SIG-M5 treated with dmso at 0.1 percent for 504 hours (cell line): ENCODE data around the gene SWI5.
"Not testable (repeated sequence)": the region's sequence is repeated elsewhere in the genome, so short reads cannot be mapped to it uniquely, and the experiment has no call there.

Experiments used
- DNase-seq: peaks from one replicate; lab custom pipeline; 2025; ENCODE audit not compliant: unreplicated experiment; lab: John Stamatoyannopoulos, UW

Gene SWI5

DNA sequence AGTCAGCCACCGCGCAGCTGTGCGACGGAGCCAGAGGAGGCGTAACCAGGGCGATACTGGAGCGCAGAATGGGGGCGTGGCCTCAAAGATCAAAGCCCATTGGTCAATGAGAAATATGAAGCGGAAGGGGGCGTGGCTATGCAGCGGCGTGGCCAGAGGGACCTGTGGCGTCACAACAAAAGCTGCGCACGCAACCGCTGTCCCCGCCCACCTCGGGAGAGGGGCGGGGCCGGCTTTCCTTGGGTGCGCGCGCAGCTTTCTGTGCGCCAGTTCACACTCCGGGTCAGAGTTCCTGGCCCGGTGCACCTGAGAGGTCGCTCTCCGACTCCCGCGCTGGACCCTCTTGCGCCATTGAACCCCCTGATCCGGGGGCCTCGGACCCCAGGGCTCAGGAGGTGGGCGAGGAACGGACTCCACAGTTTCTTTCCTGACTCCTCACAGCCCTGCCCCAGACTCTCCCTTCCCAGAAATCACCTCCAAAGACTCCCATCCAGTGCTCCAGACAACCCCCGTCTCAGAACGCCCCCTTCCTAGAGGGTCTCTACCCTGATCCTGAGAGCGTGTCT is at the start of gene SWI5:
Gene SWI5 (plus strand): TSS at position 269 of the 566 bp plus-strand sequence.
- peak; percentile 98 for DNase-seq

DNA sequence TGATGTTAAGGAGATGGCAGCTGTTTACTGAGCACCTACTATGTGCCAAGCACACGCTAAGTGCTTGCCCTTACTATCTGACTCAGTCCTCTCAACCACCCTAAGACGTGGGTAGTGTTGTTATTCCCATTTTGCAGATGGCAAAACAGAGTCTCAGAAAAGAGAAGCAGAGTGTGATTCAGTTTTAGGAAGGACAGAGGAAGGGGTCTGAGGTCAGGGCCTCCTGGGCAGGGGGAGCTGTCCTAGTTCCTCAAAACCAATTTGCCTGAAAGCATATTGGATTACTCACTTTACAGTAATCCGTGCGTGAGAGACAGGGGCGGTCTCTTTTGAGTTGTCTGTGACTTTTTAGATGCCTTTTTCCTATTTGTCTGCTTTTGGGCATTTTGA is 49.7 kb upstream of the SWI5 start:
- DNase-seq = peak; percentile 44

DNA sequence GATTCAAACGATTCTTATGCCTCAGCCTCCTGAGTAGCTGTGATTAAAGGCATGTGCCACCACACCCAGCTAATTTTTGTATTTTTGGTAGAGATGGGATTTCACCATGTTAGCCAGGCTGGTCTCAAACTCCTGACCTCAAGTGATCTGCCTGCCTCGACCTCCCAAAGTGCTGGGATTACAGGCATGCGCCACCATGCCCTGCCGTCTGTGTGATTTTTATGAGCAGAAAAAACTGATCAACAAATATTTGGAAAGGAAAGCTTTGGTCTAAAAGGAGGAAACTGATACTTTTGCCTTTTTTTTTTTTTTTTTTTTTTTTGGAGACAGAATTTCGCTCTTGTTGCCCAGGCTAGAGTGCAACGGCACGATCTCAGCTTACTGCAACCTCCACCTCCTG is 45.2 kb upstream of the SWI5 start:
- not testable (repeated sequence) for DNase-seq

GRCh38 chr9:128231638-128232527 is 44.2 kb upstream of the SWI5 start:
- DNase-seq = no peak

GRCh38 chr9:128232528-128233428 is 43.3 kb upstream of the SWI5 start:
- DNase-seq = no peak

- no peak for DNase-seq
Measured at GRCh38 chr9:128233817-128234406, 42.2 kb upstream of the SWI5 start.

DNA sequence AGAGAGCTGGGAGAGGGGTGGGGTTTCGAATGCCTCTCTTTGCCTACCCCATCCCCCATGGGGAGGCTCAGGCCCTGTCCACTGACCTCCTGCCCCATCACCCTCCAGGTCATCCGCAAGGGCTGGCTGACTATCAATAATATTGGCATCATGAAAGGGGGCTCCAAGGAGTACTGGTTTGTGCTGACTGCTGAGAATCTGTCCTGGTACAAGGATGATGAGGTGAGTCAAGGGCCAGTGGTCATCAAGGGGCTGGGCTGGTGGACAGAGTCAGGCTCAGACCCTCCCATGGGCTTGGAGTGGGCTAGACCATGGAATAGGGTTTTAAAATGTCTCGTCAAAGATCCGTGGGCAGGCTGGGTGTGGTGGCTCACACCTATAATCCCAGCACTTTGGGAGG is 34.0 kb upstream of the SWI5 start:
- DNase-seq = no peak

DNA sequence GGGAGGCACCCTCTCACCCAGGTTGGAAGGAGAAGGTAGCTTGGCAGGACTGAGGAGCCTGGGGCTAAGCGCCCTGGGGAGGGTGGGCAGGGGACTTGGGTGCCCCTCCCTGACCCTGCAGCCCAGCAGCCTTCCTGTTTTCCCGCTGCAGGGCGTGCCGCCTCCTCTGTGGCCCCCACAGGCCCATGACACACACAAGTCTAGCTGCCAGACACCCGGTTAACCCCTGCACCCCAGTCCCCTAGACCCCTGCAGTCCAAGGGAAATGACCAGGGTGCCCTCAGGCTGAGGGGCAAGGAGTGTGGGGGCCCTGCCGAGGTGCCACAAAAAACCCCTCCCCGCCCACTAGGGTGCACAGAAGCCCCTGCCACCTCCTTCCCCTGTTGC is 33.3 kb upstream of the SWI5 start:
- DNase-seq = no peak

- DNase-seq = no peak
Measured at GRCh38 chr9:128243215-128244018, 32.7 kb upstream of the SWI5 start.

DNA sequence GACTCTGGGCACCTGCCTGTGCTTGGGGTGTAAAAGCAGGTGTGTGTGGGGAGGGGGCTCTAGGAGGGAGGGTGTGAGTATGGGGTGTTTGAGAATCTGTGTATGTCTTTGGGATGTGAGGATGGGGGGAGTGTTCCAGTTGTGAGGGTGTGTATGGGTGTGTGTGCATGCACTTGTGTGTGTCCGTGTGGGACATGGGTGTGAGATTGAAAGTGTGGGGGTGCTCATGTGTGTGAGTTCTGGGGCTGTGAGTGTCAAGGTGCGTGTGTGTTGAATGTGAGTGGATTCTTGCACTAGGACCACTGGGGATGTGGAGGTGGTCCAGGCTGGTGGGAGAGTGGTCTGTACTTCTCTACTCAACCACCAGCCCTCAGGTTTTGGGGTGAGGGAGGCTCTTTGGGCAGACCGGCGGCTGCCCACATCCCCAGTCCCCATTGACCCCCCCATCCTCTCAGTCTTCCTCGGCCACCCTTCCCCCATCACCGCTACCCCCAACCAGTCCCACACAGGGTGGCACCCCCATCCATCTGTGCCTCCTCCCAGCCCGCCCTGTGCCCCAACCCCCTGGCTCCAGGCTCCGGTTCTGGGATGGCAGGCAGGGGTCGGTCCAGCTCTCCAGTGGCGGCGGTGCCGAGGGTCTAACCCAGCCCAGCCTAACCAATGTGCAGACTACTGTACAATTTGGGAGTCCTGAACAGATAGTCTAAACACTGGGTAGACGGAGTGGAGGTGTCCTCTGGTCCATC is 31.8 kb upstream of the SWI5 start:
- no peak for DNase-seq

DNA sequence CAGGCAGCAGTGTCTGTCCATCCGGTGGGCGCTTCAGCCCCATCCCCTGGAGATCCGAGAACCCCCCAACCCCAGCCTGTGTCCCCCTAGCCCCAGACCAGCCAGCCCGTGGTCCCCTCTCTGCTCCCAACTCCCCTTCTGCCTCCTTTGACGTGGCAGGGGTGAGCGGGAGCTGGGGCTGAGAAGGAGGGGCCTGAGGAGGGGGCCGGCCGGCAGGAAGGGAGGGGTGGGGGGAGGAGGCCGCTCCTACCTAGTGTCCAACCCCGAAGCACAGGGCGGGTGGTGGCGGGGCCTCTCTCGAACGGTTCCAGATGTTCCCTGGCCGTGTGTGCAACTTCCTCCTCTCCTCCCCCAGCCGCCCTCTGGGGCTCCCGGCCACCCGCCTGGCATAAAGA is 31.2 kb upstream of the SWI5 start:
- DNase-seq = peak; percentile 77

DNA sequence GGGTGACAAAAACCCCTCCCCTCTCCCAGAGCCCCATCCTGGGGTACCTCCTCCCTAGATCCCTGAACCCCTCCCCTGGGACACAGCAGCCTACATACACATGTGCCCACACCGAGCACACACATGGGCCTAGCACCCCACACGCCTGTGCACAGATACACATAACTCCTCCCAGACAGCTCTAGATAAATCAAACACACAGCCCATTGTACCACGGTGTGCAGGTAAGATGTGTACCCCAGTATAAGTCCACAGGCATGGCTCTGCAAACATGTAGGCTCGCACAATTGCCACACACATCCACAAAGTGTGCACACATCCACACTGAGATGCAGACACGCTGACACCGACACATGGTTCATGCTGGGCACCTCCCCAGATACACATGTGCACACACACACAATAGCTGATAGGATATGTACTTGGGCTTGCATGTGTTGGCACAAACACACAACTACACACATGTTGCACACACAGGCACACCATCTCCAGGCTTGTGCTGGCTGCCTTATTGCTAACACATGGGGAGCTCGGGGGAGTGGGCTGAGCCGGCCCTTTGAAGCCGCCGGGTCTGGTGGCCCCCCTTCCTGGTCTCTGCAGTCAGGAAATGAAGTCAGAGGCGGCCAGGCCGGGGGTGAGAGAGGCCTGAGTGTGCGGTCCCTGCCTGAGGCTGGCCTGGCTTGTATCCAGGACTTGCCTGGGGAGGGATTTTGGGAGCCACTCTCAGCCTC is 30.5 kb upstream of the SWI5 start:
- no peak for DNase-seq

GRCh38 chr9:128246471-128246870 is 29.6 kb upstream of the SWI5 start:
- no peak for DNase-seq

- no peak for DNase-seq
Measured at GRCh38 chr9:128247226-128247803, 28.8 kb upstream of the SWI5 start.

DNA sequence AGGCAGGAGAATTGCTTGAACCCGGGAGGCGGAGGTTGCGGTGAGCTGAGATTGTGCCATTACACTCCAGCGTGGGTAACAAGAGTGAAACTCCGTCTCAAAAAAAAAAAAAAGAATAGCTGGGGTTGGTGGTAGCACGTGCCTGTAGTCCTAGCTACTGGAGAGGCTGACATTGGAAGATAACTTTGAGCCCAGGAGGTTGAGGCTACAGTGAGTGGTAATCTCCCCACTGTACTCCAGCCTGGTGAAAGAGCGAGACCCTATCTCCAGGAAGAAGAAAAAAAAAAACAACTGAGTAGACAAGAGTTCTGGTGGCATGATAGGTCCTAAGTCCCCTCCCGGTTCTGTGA is 26.5 kb upstream of the SWI5 start:
- no peak for DNase-seq

DNA sequence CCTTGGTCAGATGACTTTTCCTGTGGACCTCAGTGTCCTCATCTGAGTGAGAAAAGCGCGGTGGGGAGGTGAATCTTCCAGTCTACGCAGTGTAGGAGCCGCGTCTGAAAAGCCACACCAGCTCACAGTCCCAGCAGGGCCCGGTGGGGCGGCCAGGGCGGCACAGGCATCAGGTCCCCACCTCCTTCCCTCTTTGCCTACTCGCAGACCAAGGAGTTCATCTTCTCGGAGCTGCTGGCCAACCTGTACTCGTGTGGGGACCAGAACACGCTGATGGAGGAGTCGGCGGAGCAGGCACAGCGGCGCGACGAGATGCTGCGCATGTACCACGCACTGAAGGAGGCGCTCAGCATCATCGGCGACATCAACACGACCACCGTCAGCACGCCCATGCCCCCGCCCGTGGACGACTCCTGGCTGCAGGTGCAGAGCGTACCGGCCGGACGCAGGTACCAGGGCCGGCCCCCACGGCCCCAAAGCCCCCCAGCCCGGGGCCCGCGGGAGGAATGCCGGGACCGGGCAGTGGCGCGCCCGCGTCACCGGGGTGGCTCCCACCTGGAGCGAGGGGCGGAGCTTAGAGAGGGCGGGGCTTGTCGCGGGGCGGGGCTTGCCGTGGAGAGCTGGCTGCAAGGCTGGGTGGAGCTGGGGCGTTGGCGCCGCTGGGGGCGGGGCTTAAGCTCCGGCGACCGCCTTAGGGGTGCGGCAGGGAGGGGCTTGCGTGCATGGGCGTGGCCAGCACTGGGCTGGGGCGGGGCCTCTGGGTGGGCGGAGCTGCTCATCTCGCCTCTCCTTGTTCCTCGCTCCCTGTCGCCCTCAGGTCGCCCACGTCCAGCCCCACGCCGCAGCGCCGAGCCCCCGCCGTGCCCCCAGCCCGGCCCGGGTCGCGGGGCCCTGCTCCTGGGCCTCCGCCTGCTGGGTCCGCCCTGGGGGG is 25.9 kb upstream of the SWI5 start:
- DNase-seq = peak; percentile 71

GRCh38 chr9:128250839-128251731 is 25.0 kb upstream of the SWI5 start:
- DNase-seq = no peak
